Brain microvascular endothelial cell (primary cell): ENCODE data around the gene BASP1.

Source experiments
- DNase-seq: peaks from one replicate; pipeline ENCODE4 v3.0.0-alpha.2; 2020
- H3K27ac ChIP-seq: fragments of 250-450 bp; sonication (Bioruptor Pico); 2 replicates; pipeline ENCODE4 v1.5.1; 2020; ENCODE audit warnings: mild to moderate bottlenecking, moderate library complexity
- H3K27me3 ChIP-seq: fragments of 250-450 bp; sonication (Bioruptor Pico); replicated peaks from 2 replicates; pipeline ENCODE4 v1.5.1; 2020; ENCODE audit warnings: mild to moderate bottlenecking
- H3K36me3 ChIP-seq: fragments of 250-450 bp; sonication (Bioruptor Pico); replicated peaks from 2 replicates; pipeline ENCODE4 v1.5.1; 2020; ENCODE audit warnings: mild to moderate bottlenecking
- H3K4me3 ChIP-seq: 2 replicates; pipeline ENCODE4 v1.5.1; 2011; ENCODE audit warnings: low read depth, mild to moderate bottlenecking, control low read depth, low read length, moderate library complexity
- in situ Hi-C: cut with HindIII; loops from 2 replicates; pipeline ENCODE4 v1.10.0; 2017; ENCODE audit warnings: low sequenced_read_pairs, low pct_ligation_motif_present
- TF ChIP-seq, protein P1 (sequence below): IDR thresholded peaks from 2 replicates; pipeline ENCODE4 v1.5.1; 2011; ENCODE audit warnings: low read depth, mild to moderate bottlenecking, moderate library complexity, low read length, control low read depth, inconsistent platforms; ENCODE audit errors: missing control alignments

BASP1 gene, protein sequence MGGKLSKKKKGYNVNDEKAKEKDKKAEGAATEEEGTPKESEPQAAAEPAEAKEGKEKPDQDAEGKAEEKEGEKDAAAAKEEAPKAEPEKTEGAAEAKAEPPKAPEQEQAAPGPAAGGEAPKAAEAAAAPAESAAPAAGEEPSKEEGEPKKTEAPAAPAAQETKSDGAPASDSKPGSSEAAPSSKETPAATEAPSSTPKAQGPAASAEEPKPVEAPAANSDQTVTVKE

DNA sequence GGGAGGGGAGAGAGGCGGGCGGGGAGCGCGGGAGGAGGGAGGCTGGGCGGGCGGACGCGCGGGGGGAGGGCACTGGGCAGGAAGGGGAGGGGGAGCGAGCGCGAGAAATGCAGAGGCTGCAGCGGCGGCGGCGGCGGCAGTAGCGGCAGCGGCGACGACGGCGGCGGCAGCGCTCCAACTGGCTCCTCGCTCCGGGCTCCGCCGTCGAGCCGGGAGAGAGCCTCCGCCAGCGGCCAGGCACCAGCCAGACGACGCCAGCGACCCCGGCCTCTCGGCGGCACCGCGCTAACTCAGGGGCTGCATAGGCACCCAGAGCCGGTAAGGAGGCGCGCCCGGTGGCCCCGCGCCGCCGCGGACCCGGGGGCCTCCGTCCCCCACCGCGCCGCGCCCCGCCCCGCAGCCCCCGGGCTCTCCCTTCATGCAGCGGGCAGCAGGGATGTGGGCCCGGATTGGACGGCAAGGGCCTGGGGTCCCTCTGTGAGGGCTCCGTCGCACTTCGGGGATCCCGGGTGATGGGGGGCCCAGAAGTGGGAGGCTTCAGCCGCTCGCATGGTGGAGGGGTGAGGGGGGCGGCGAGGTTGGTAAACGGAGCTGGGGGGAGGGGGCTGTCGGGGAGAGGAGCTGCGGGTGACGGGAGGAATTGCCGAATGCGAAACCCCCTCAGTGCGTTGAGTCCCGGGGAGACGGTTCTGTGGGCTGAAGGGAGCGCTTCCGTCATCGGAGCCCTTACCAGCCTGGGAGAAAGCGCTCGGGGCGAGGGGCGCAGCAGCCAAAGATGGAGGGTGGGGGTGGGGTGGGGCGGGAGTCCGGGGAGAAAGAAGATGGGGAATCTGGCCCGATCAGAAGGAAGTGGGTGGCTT, at the start of gene BASP1:
TSS of gene BASP1 (plus strand) at position 139 of the 860 bp plus-strand sequence. CDS start 57,586 bp downstream, outside the sequence.
- TF ChIP-seq, protein P1, sequence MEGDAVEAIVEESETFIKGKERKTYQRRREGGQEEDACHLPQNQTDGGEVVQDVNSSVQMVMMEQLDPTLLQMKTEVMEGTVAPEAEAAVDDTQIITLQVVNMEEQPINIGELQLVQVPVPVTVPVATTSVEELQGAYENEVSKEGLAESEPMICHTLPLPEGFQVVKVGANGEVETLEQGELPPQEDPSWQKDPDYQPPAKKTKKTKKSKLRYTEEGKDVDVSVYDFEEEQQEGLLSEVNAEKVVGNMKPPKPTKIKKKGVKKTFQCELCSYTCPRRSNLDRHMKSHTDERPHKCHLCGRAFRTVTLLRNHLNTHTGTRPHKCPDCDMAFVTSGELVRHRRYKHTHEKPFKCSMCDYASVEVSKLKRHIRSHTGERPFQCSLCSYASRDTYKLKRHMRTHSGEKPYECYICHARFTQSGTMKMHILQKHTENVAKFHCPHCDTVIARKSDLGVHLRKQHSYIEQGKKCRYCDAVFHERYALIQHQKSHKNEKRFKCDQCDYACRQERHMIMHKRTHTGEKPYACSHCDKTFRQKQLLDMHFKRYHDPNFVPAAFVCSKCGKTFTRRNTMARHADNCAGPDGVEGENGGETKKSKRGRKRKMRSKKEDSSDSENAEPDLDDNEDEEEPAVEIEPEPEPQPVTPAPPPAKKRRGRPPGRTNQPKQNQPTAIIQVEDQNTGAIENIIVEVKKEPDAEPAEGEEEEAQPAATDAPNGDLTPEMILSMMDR = no peak
- Histone ChIP-seq H3K36me3 (peaks cover 9% of the 10 kb centered on the region), H3K27ac (peak within 1 kb of the TSS; percentile 92), H3K27me3 (no peaks in the 10 kb centered on the region), H3K4me3 (peak within 1 kb of the TSS; percentile 92)
- in situ Hi-C loops = no loop called here
- peak; percentile 76 for DNase-seq

DNA sequence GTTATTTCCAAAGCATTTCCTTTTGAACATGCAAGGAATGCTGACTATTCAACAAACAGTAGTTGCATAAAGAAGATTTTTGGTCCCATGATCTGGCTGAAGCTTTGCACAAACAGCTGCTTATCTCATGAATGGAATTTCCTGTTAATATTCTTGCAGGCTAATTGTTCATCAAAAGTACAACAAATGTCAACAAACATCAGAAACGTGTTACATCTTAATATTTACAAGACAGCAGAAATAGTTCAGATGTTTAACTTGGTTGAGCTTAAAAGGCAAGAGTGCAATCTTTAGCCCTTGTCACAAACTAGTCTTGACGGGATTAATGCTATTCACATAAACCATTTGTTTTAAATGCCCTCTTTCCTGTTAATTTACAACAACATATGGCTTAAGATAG, 47.9 kb upstream of the BASP1 start:
- peak overlapping the region; percentile 13 for H3K27ac ChIP-seq
- TF ChIP-seq, protein P1 = no peak
- H3K4me3 ChIP-seq = no peak overlapping the region
- in situ Hi-C loops = no loop called here
- no peaks in the 10 kb centered on the region for H3K36me3 ChIP-seq
- DNase-seq = no peak
- H3K27me3 ChIP-seq = no peaks in the 10 kb centered on the region

DNA sequence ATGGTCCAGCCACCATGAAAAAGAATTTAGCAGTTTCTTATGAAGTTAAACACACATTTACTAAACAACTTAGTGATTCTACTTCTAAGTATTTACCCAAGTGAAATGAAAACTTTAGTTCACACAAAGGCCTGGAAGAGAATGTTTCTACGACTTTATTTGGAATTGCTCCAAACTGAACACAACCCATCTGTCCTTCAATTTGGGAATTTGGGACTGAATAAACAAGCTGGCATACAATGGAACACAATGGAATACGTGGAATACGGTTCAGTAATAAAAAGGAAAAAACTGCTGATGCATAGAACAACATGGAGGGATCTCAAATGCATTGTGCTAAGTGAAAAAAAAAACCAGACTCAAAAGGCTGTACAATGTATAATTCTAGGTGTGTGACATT, 44.6 kb upstream of the BASP1 start:
- TF ChIP-seq, protein P1 = no peak
- no peak for DNase-seq
- H3K27ac ChIP-seq = no peak overlapping the region
- H3K4me3 ChIP-seq = no peak overlapping the region
- no peaks in the 10 kb centered on the region for H3K36me3 ChIP-seq
- in situ Hi-C loops = no loop called here
- no peaks in the 10 kb centered on the region for H3K27me3 ChIP-seq

DNA sequence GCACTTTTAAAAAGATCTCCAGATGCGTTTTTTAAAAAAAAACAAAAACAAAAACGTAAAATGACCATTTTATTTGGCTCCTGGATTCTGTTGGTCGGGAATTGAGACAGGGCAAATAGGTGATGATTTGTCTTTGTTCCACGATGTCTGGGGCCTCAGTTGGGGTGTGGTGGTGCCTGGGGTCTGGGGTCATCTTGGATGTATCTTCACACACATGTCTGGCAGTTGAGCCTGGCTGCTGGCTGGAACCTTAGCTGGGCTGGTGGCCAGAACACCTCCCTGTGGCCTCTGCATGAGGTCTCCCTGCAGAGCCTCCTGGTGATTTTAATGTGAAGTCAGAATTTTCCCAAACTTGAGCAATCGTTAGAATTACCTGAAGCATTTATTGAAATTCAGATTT, 42.5 kb upstream of the BASP1 start:
- no peak overlapping the region for H3K27ac ChIP-seq
- no peaks in the 10 kb centered on the region for H3K27me3 ChIP-seq
- no peak for DNase-seq
- no peak overlapping the region for H3K4me3 ChIP-seq
- H3K36me3 ChIP-seq = no peaks in the 10 kb centered on the region
- in situ Hi-C loops = loop anchor here (25.0 kb wide), 2 partner anchors 238 to 388 kb away; partner anchors contain the start of gene MYO10
- TF ChIP-seq, protein P1 = no peak

DNA sequence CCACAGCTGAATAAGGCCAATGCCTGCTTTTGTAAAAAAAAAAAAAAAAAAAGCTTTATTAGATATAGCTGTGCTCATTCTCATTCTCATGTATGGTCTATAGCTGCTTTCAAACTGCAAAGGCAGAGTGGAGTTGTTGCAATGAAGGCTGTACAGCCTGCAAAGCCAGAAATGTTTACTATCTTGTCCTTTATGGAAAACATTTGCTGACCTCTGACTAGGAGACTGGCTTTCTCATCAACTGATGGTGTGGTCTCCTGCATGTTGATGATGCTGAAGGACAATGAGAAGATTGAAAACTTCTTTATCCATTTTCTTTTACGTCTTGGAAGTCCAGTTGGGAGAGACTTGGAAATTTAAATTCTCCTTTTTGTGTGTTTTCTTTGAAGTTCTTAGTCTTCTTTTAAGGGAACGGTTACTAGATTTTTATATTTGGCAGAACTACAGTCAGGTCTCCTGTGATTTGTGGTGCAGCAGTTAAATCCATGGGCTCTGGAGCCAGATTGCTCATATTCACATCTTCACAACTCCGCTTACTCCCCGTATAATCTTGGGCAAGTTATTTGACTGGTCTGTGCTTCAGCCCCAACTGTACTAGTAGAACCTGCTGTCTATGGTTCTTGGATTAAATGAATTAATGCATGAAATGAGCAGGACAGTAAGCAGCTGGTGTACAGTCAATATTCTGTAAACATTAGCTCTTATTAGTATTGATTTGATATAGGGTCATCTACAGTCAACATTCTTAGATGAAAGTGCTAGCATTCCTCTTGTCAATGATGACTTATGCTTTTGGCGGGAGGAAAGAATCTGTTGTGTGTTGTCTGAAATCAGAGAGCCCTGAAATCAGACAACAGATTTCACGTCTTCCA, 39.7 kb upstream of the BASP1 start:
- TF ChIP-seq, protein P1 = no peak
- Histone ChIP-seq H3K4me3 (no peak overlapping the region), H3K27me3 (no peaks in the 10 kb centered on the region), H3K27ac (no peak overlapping the region), H3K36me3 (no peaks in the 10 kb centered on the region)
- in situ Hi-C loops = loop anchor here (25.0 kb wide), 2 partner anchors 240 to 390 kb away; partner anchors contain the start of gene MYO10
- DNase-seq = no peak
